ENCODE data around the gene TPTE.
"Not testable (repeated sequence)": the region's sequence is repeated elsewhere in the genome, so short reads cannot be mapped to it uniquely, and the experiment has no call there.

The TPTE gene

GRCh38 chr21:10639746-10640145 is 118.4 kb downstream of the TPTE start:
- not testable (repeated sequence) for H3K36me3 ChIP-seq (ENCODE audit: control insufficient read depth, insufficient read depth, low read length); H3K9me3 ChIP-seq (ENCODE audit: control insufficient read depth, low read length); DNase-seq; H3K27ac ChIP-seq (ENCODE audit: insufficient read depth, low read length, poor library complexity, severe bottlenecking); H3K4me3 ChIP-seq (ENCODE audit: insufficient read depth, low read depth, low read length, poor library complexity, severe bottlenecking); H3K27me3 ChIP-seq (replicated peaks; ENCODE audit: control insufficient read depth, insufficient read depth, low read length, poor library complexity, severe bottlenecking); H3K4me1 ChIP-seq (ENCODE audit: control insufficient read depth, insufficient read depth, low read length, poor library complexity, severe bottlenecking)

GRCh38 chr21:10640446-10640845 is 119.1 kb downstream of the TPTE start:
- Histone ChIP-seq H3K4me1 (ENCODE audit: control insufficient read depth, insufficient read depth, low read length, poor library complexity, severe bottlenecking) (no peaks in the 10 kb centered on the region), H3K36me3 (ENCODE audit: control insufficient read depth, insufficient read depth, low read length) (no peaks in the 10 kb centered on the region), H3K4me3 (ENCODE audit: insufficient read depth, low read depth, low read length, poor library complexity, severe bottlenecking) (no peak overlapping the region), H3K27ac (ENCODE audit: insufficient read depth, low read length, poor library complexity, severe bottlenecking) (no peak overlapping the region), H3K27me3 (replicated peaks; ENCODE audit: control insufficient read depth, insufficient read depth, low read length, poor library complexity, severe bottlenecking) (no peaks in the 10 kb centered on the region), H3K9me3 (ENCODE audit: control insufficient read depth, low read length) (peaks cover 9% of the 10 kb centered on the region)
- DNase-seq, result no peak

GRCh38 chr21:10641107-10641506 is 119.7 kb downstream of the TPTE start:
- Histone ChIP-seq H3K27me3 (replicated peaks; ENCODE audit: control insufficient read depth, insufficient read depth, low read length, poor library complexity, severe bottlenecking) (no peaks in the 10 kb centered on the region), H3K36me3 (ENCODE audit: control insufficient read depth, insufficient read depth, low read length) (no peaks in the 10 kb centered on the region), H3K4me3 (ENCODE audit: insufficient read depth, low read depth, low read length, poor library complexity, severe bottlenecking) (no peak overlapping the region), H3K9me3 (ENCODE audit: control insufficient read depth, low read length) (peaks cover 9% of the 10 kb centered on the region), H3K27ac (ENCODE audit: insufficient read depth, low read length, poor library complexity, severe bottlenecking) (no peak overlapping the region), H3K4me1 (ENCODE audit: control insufficient read depth, insufficient read depth, low read length, poor library complexity, severe bottlenecking) (no peaks in the 10 kb centered on the region)
- DNase-seq, result no peak

GRCh38 chr21:10645667-10646066 is 124.3 kb downstream of the TPTE start:
- H3K4me3 ChIP-seq (ENCODE audit: insufficient read depth, low read depth, low read length, poor library complexity, severe bottlenecking); DNase-seq; H3K27ac ChIP-seq (ENCODE audit: insufficient read depth, low read length, poor library complexity, severe bottlenecking); H3K27me3 ChIP-seq (replicated peaks; ENCODE audit: control insufficient read depth, insufficient read depth, low read length, poor library complexity, severe bottlenecking); H3K36me3 ChIP-seq (ENCODE audit: control insufficient read depth, insufficient read depth, low read length); H3K4me1 ChIP-seq (ENCODE audit: control insufficient read depth, insufficient read depth, low read length, poor library complexity, severe bottlenecking); H3K9me3 ChIP-seq (ENCODE audit: control insufficient read depth, low read length): not testable (repeated sequence)

GRCh38 chr21:10649350-10650149 is 128.2 kb downstream of the TPTE start:
- not testable (repeated sequence) for H3K4me3 ChIP-seq (ENCODE audit: insufficient read depth, low read depth, low read length, poor library complexity, severe bottlenecking); DNase-seq; H3K4me1 ChIP-seq (ENCODE audit: control insufficient read depth, insufficient read depth, low read length, poor library complexity, severe bottlenecking); H3K9me3 ChIP-seq (ENCODE audit: control insufficient read depth, low read length); H3K27me3 ChIP-seq (replicated peaks; ENCODE audit: control insufficient read depth, insufficient read depth, low read length, poor library complexity, severe bottlenecking); H3K36me3 ChIP-seq (ENCODE audit: control insufficient read depth, insufficient read depth, low read length); H3K27ac ChIP-seq (ENCODE audit: insufficient read depth, low read length, poor library complexity, severe bottlenecking)

GRCh38 chr21:10650297-10650696 is 128.9 kb downstream of the TPTE start:
- not testable (repeated sequence) for DNase-seq; H3K9me3 ChIP-seq (ENCODE audit: control insufficient read depth, low read length)

More at GRCh38 chr21:10650297-10650696, 128.9 kb downstream of the TPTE start:
- not testable (repeated sequence) for H3K27me3 ChIP-seq (replicated peaks; ENCODE audit: control insufficient read depth, insufficient read depth, low read length, poor library complexity, severe bottlenecking); H3K4me1 ChIP-seq (ENCODE audit: control insufficient read depth, insufficient read depth, low read length, poor library complexity, severe bottlenecking); H3K36me3 ChIP-seq (ENCODE audit: control insufficient read depth, insufficient read depth, low read length); H3K4me3 ChIP-seq (ENCODE audit: insufficient read depth, low read depth, low read length, poor library complexity, severe bottlenecking); H3K27ac ChIP-seq (ENCODE audit: insufficient read depth, low read length, poor library complexity, severe bottlenecking)
